Measurements from ENCODE around the gene OLA1.

Gene OLA1

GRCh38 chr2:174180726-174181236 lies 67.6 kb downstream of the OLA1 start:
- in situ Hi-C loops (cut with HindIII; ENCODE audit: low sequenced_read_pairs) = no loop called here

- in situ Hi-C loops (cut with HindIII; ENCODE audit: low sequenced_read_pairs) = no loop called here
Measured at GRCh38 chr2:174180165-174180724, 68.1 kb downstream of the OLA1 start.

- in situ Hi-C loops (cut with HindIII; ENCODE audit: low sequenced_read_pairs) = no loop called here
Measured at GRCh38 chr2:174177316-174177890, 70.9 kb downstream of the OLA1 start.

- in situ Hi-C loops (cut with HindIII; ENCODE audit: low sequenced_read_pairs) = no loop called here
Measured at GRCh38 chr2:174176898-174177297, 71.4 kb downstream of the OLA1 start.

- in situ Hi-C loops (cut with HindIII; ENCODE audit: low sequenced_read_pairs) = no loop called here
Measured at GRCh38 chr2:174174741-174175140, 73.6 kb downstream of the OLA1 start.

- in situ Hi-C loops (cut with HindIII; ENCODE audit: low sequenced_read_pairs) = no loop called here
Measured at GRCh38 chr2:174172802-174173355, 75.5 kb downstream of the OLA1 start.

- in situ Hi-C loops (cut with HindIII; ENCODE audit: low sequenced_read_pairs) = no loop called here
Measured at GRCh38 chr2:174171686-174172445, 76.5 kb downstream of the OLA1 start.

- in situ Hi-C loops (cut with HindIII; ENCODE audit: low sequenced_read_pairs) = no loop called here
Measured at GRCh38 chr2:174169372-174169771, 79.0 kb downstream of the OLA1 start.

GRCh38 chr2:174166261-174166660 lies 82.1 kb downstream of the OLA1 start:
- in situ Hi-C loops (cut with HindIII; ENCODE audit: low sequenced_read_pairs) = no loop called here

GRCh38 chr2:174161490-174161889 lies 86.8 kb downstream of the OLA1 start:
- in situ Hi-C loops (cut with HindIII; ENCODE audit: low sequenced_read_pairs) = no loop called here

GRCh38 chr2:174158003-174158402 lies 90.3 kb downstream of the OLA1 start:
- in situ Hi-C loops (cut with HindIII; ENCODE audit: low sequenced_read_pairs) = no loop called here

GRCh38 chr2:174157053-174157452 lies 91.3 kb downstream of the OLA1 start:
- in situ Hi-C loops (cut with HindIII; ENCODE audit: low sequenced_read_pairs) = no loop called here

GRCh38 chr2:174153757-174154680 lies 94.3 kb downstream of the OLA1 start:
- in situ Hi-C loops (cut with HindIII; ENCODE audit: low sequenced_read_pairs) = no loop called here

- in situ Hi-C loops (cut with HindIII; ENCODE audit: low sequenced_read_pairs) = no loop called here
Measured at GRCh38 chr2:174149530-174149929, 98.8 kb downstream of the OLA1 start.

GRCh38 chr2:174148833-174149232 lies 99.5 kb downstream of the OLA1 start:
- in situ Hi-C loops (cut with HindIII; ENCODE audit: low sequenced_read_pairs) = no loop called here

- in situ Hi-C loops (cut with HindIII; ENCODE audit: low sequenced_read_pairs) = no loop called here
Measured at GRCh38 chr2:174145827-174146226, 102.5 kb downstream of the OLA1 start.

GRCh38 chr2:174142290-174142689 lies 106.0 kb downstream of the OLA1 start:
- in situ Hi-C loops (cut with HindIII; ENCODE audit: low sequenced_read_pairs) = no loop called here

- in situ Hi-C loops (cut with HindIII; ENCODE audit: low sequenced_read_pairs) = no loop called here
Measured at GRCh38 chr2:174138161-174138560, 110.2 kb downstream of the OLA1 start.

GRCh38 chr2:174135981-174136380 lies 112.4 kb downstream of the OLA1 start:
- in situ Hi-C loops (cut with HindIII; ENCODE audit: low sequenced_read_pairs) = no loop called here

GRCh38 chr2:174125090-174125489 lies 123.2 kb downstream of the OLA1 start:
- in situ Hi-C loops (cut with HindIII; ENCODE audit: low sequenced_read_pairs) = no loop called here

GRCh38 chr2:174124181-174124580 lies 124.2 kb downstream of the OLA1 start:
- in situ Hi-C loops (cut with HindIII; ENCODE audit: low sequenced_read_pairs) = no loop called here

All from DLD1 (cell line).